ENCODE measurements around the gene TYRP1. TPM values are rescaled to one million over a fixed set of nuclear protein-coding genes. Genes with fewer than 3 reads are reported as not detected.
"Not testable (repeated sequence)": the region's sequence is repeated elsewhere in the genome, so short reads cannot be mapped to it uniquely, and the experiment has no call there.

TYRP1 gene
- polyA plus RNA-seq, 1 donor = 0.37 TPM

GRCh38 chr9:12667892-12668291 lies 25.3 kb upstream of the TYRP1 start:
- no peak overlapping the region for H3K4me3 ChIP-seq (ENCODE audit: low read length)
- DNase-seq = no peak
- H3K27ac ChIP-seq (ENCODE audit: low read length) = no peak overlapping the region
- no peaks in the 10 kb centered on the region for H3K36me3 ChIP-seq (ENCODE audit: control insufficient read depth, insufficient read depth, low read length)
- no peaks in the 10 kb centered on the region for H3K27me3 ChIP-seq (ENCODE audit: control insufficient read depth, insufficient read depth, low read length)
- WGBS (ENCODE audit: insufficient coverage, low lambda C conversion rate) = no CpG with 5 or more reads among the region's 3 CpGs
- H3K9me3 ChIP-seq (ENCODE audit: control insufficient read depth, low read depth, low read length) = no peaks in the 10 kb centered on the region
- no peaks in the 10 kb centered on the region for H3K4me1 ChIP-seq (ENCODE audit: control insufficient read depth, insufficient read depth, low read length)

GRCh38 chr9:12670006-12670405 lies 23.2 kb upstream of the TYRP1 start:
- H3K36me3 ChIP-seq (ENCODE audit: control insufficient read depth, insufficient read depth, low read length) = no peaks in the 10 kb centered on the region

GRCh38 chr9:12674961-12675360 lies 18.2 kb upstream of the TYRP1 start:
- DNase-seq = no peak
- Histone ChIP-seq H3K4me1 (ENCODE audit: control insufficient read depth, insufficient read depth, low read length) (no peaks in the 10 kb centered on the region), H3K4me3 (ENCODE audit: low read length) (no peak overlapping the region), H3K27me3 (ENCODE audit: control insufficient read depth, insufficient read depth, low read length) (no peaks in the 10 kb centered on the region), H3K27ac (ENCODE audit: low read length) (no peak overlapping the region), H3K36me3 (ENCODE audit: control insufficient read depth, insufficient read depth, low read length) (no peaks in the 10 kb centered on the region), H3K9me3 (ENCODE audit: control insufficient read depth, low read depth, low read length) (no peaks in the 10 kb centered on the region)
- WGBS (ENCODE audit: insufficient coverage, low lambda C conversion rate) = 100% methylated on average over 3 of the region's 5 CpGs

More at GRCh38 chr9:12670006-12670405, 23.2 kb upstream of the TYRP1 start:
- WGBS (ENCODE audit: insufficient coverage, low lambda C conversion rate) = no CpG with 5 or more reads among the region's 2 CpGs
- DNase-seq = no peak
- Histone ChIP-seq H3K4me3 (ENCODE audit: low read length) (no peak overlapping the region), H3K4me1 (ENCODE audit: control insufficient read depth, insufficient read depth, low read length) (no peaks in the 10 kb centered on the region), H3K27me3 (ENCODE audit: control insufficient read depth, insufficient read depth, low read length) (no peaks in the 10 kb centered on the region), H3K9me3 (ENCODE audit: control insufficient read depth, low read depth, low read length) (no peaks in the 10 kb centered on the region), H3K27ac (ENCODE audit: low read length) (no peak overlapping the region)

GRCh38 chr9:12677462-12678126 lies 15.6 kb upstream of the TYRP1 start:
- not testable (repeated sequence) for H3K9me3 ChIP-seq (ENCODE audit: control insufficient read depth, low read depth, low read length); H3K27ac ChIP-seq (ENCODE audit: low read length); H3K4me1 ChIP-seq (ENCODE audit: control insufficient read depth, insufficient read depth, low read length); DNase-seq; H3K36me3 ChIP-seq (ENCODE audit: control insufficient read depth, insufficient read depth, low read length); H3K4me3 ChIP-seq (ENCODE audit: low read length); H3K27me3 ChIP-seq (ENCODE audit: control insufficient read depth, insufficient read depth, low read length)
- WGBS (ENCODE audit: insufficient coverage, low lambda C conversion rate) = 100% methylated on average over 1 of the region's 11 CpGs

GRCh38 chr9:12680341-12680740 lies 12.8 kb upstream of the TYRP1 start:
- H3K27ac ChIP-seq (ENCODE audit: low read length) = no peak overlapping the region
- 27% methylated on average over 2 of the region's 2 CpGs for WGBS (ENCODE audit: insufficient coverage, low lambda C conversion rate)
- no peaks in the 10 kb centered on the region for H3K36me3 ChIP-seq (ENCODE audit: control insufficient read depth, insufficient read depth, low read length)
- H3K27me3 ChIP-seq (ENCODE audit: control insufficient read depth, insufficient read depth, low read length) = no peaks in the 10 kb centered on the region
- no peak overlapping the region for H3K4me3 ChIP-seq (ENCODE audit: low read length)
- no peaks in the 10 kb centered on the region for H3K4me1 ChIP-seq (ENCODE audit: control insufficient read depth, insufficient read depth, low read length)
- no peak for DNase-seq
- H3K9me3 ChIP-seq (ENCODE audit: control insufficient read depth, low read depth, low read length) = no peaks in the 10 kb centered on the region

- Histone ChIP-seq H3K27ac (ENCODE audit: low read length) (no peak overlapping the region), H3K36me3 (ENCODE audit: control insufficient read depth, insufficient read depth, low read length) (no peaks in the 10 kb centered on the region), H3K27me3 (ENCODE audit: control insufficient read depth, insufficient read depth, low read length) (no peaks in the 10 kb centered on the region), H3K4me3 (ENCODE audit: low read length) (no peak overlapping the region), H3K9me3 (ENCODE audit: control insufficient read depth, low read depth, low read length) (no peaks in the 10 kb centered on the region), H3K4me1 (ENCODE audit: control insufficient read depth, insufficient read depth, low read length) (no peaks in the 10 kb centered on the region)
- DNase-seq = no peak
- 100% methylated on average over 1 of the region's 3 CpGs for WGBS (ENCODE audit: insufficient coverage, low lambda C conversion rate)
Observed at GRCh38 chr9:12680757-12681156, 12.4 kb upstream of the TYRP1 start.

- no peaks in the 10 kb centered on the region for H3K36me3 ChIP-seq (ENCODE audit: control insufficient read depth, insufficient read depth, low read length)
- no peaks in the 10 kb centered on the region for H3K27me3 ChIP-seq (ENCODE audit: control insufficient read depth, insufficient read depth, low read length)
- H3K9me3 ChIP-seq (ENCODE audit: control insufficient read depth, low read depth, low read length) = no peaks in the 10 kb centered on the region
- H3K27ac ChIP-seq (ENCODE audit: low read length) = no peak overlapping the region
- no peak for DNase-seq
- H3K4me3 ChIP-seq (ENCODE audit: low read length) = no peak overlapping the region
- no peaks in the 10 kb centered on the region for H3K4me1 ChIP-seq (ENCODE audit: control insufficient read depth, insufficient read depth, low read length)
Observed at GRCh38 chr9:12681620-12682019, 11.6 kb upstream of the TYRP1 start.

GRCh38 chr9:12684974-12685373 lies 8.2 kb upstream of the TYRP1 start:
- no peaks in the 10 kb centered on the region for H3K27me3 ChIP-seq (ENCODE audit: control insufficient read depth, insufficient read depth, low read length)

GRCh38 chr9:12689233-12689632 lies 4.0 kb upstream of the TYRP1 start:
- H3K9me3 ChIP-seq (ENCODE audit: control insufficient read depth, low read depth, low read length) = no peaks in the 10 kb centered on the region
- no peaks in the 10 kb centered on the region for H3K36me3 ChIP-seq (ENCODE audit: control insufficient read depth, insufficient read depth, low read length)
- H3K4me1 ChIP-seq (ENCODE audit: control insufficient read depth, insufficient read depth, low read length) = no peaks in the 10 kb centered on the region
- no peak overlapping the region for H3K4me3 ChIP-seq (ENCODE audit: low read length)
- no CpG with 5 or more reads among the region's 1 CpG for WGBS (ENCODE audit: insufficient coverage, low lambda C conversion rate)
- H3K27me3 ChIP-seq (ENCODE audit: control insufficient read depth, insufficient read depth, low read length) = no peaks in the 10 kb centered on the region
- no peak overlapping the region for H3K27ac ChIP-seq (ENCODE audit: low read length)
- DNase-seq = no peak

More at GRCh38 chr9:12684974-12685373, 8.2 kb upstream of the TYRP1 start:
- Histone ChIP-seq H3K4me1 (ENCODE audit: control insufficient read depth, insufficient read depth, low read length) (no peaks in the 10 kb centered on the region), H3K9me3 (ENCODE audit: control insufficient read depth, low read depth, low read length) (no peaks in the 10 kb centered on the region), H3K4me3 (ENCODE audit: low read length) (no peak overlapping the region), H3K36me3 (ENCODE audit: control insufficient read depth, insufficient read depth, low read length) (no peaks in the 10 kb centered on the region), H3K27ac (ENCODE audit: low read length) (no peak overlapping the region)
- no CpG with 5 or more reads among the region's 1 CpG for WGBS (ENCODE audit: insufficient coverage, low lambda C conversion rate)
- no peak for DNase-seq

- WGBS (ENCODE audit: insufficient coverage, low lambda C conversion rate) = 100% methylated on average over 3 of the region's 8 CpGs
- no peak overlapping the region for H3K27ac ChIP-seq (ENCODE audit: low read length)
- no peak overlapping the region for H3K4me3 ChIP-seq (ENCODE audit: low read length)
- DNase-seq = no peak
- no peaks in the 10 kb centered on the region for H3K27me3 ChIP-seq (ENCODE audit: control insufficient read depth, insufficient read depth, low read length)
- H3K36me3 ChIP-seq (ENCODE audit: control insufficient read depth, insufficient read depth, low read length) = no peaks in the 10 kb centered on the region
- H3K9me3 ChIP-seq (ENCODE audit: control insufficient read depth, low read depth, low read length) = no peaks in the 10 kb centered on the region
- no peaks in the 10 kb centered on the region for H3K4me1 ChIP-seq (ENCODE audit: control insufficient read depth, insufficient read depth, low read length)
Observed at GRCh38 chr9:12694013-12694412, 828 bp downstream of the TYRP1 start.

GRCh38 chr9:12695474-12695873 lies 2.3 kb downstream of the TYRP1 start:
- DNase-seq = no peak
- H3K4me1 ChIP-seq (ENCODE audit: control insufficient read depth, insufficient read depth, low read length) = no peaks in the 10 kb centered on the region
- H3K36me3 ChIP-seq (ENCODE audit: control insufficient read depth, insufficient read depth, low read length) = no peaks in the 10 kb centered on the region
- WGBS (ENCODE audit: insufficient coverage, low lambda C conversion rate) = no CpG with 5 or more reads among the region's 4 CpGs
- no peaks in the 10 kb centered on the region for H3K9me3 ChIP-seq (ENCODE audit: control insufficient read depth, low read depth, low read length)
- no peak overlapping the region for H3K27ac ChIP-seq (ENCODE audit: low read length)
- no peak overlapping the region for H3K4me3 ChIP-seq (ENCODE audit: low read length)
- no peaks in the 10 kb centered on the region for H3K27me3 ChIP-seq (ENCODE audit: control insufficient read depth, insufficient read depth, low read length)
